Measurements from ENCODE around the gene CYP17A1.

CYP17A1 gene

GRCh38 chr10:102808380-102808779 is 28.8 kb downstream of the CYP17A1 start:
- DNase-seq (ENCODE audit: low read depth) = no peak

DNA sequence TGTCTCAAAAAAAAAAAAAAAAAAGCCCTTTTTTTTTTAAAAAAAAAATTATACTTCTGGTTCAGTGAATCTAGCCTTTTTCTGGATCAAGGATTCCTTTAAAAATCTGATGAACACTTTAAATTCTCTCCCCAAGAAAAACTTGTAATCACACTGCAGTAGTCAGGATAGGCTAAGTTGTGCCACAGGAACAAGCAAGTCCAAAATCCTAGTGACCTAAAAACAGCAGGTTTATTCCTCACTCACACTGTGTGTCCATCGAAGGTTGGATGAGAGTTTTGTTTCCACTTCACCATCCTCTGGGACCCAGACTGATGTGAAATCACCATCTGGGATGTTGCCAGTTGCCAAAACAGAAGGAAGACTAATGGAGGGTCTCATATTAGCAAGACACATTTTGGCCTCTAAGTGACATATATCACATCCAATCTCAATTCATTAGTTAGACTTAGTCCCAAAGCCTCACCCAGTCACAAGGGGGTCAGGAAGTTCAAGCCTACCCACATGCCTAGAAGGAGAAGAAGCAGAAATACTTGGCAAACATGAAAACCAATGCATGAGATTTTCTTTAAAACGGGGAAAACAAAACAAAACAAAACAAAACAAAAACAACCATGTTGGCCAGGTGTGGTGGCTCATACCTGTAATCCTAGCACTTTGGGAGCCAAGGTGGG is 32.7 kb downstream of the CYP17A1 start:
- DNase-seq (ENCODE audit: low read depth) = no peak

DNA sequence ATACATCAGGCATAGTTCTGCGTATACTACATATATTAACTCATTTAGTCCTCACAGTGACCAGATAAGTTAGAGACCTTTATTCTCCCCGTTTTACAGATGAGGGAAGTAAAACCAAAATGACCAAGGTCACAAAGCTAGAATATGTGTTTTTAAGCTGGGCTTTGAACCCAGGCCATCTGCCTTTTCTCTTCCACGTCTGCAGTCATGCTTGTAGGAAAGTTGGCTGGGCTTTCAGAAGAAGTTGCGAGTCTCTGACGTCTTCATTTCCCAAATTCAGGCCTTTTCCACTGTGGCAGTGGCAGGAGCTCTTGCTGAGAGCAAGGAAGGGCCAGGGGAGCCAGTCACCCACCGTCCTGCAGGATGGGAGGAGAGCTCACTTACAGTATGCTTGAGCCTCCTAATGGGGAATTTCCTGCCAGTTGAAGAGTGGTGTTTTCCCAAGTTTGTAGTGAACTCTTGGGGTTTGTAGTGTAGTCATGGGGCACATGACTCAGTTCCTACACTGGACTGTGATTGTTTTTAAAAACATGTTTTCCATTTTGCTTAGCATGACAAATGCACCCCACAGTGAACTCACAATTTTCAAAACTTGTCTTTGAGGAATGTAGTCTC is 34.2 kb downstream of the CYP17A1 start:
- peak; percentile 92 for DNase-seq (ENCODE audit: low read depth)

- no peak for DNase-seq (ENCODE audit: low read depth)
Observed at GRCh38 chr10:102801978-102802377, 35.2 kb downstream of the CYP17A1 start.

DNA sequence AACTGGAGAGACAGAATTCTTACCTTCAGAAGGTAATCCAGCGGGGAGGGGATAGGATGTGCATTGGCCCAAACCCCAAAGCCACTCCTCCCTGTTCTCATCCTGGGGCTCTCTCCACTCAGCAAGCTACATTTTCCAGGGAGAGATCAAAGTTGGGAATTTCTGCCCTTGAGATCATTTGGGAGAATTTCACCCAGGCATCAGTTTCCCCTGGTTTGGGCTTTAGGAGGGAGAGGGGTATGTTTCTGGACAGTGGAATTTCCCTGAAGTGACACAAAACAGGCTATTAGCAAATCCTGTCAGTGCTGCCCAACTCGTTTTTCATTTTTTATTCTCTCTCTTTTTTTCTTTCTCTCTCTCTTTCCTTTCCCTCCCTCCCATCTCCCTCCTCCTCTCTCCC is 35.7 kb downstream of the CYP17A1 start:
- DNase-seq (ENCODE audit: low read depth) = no peak

DNA sequence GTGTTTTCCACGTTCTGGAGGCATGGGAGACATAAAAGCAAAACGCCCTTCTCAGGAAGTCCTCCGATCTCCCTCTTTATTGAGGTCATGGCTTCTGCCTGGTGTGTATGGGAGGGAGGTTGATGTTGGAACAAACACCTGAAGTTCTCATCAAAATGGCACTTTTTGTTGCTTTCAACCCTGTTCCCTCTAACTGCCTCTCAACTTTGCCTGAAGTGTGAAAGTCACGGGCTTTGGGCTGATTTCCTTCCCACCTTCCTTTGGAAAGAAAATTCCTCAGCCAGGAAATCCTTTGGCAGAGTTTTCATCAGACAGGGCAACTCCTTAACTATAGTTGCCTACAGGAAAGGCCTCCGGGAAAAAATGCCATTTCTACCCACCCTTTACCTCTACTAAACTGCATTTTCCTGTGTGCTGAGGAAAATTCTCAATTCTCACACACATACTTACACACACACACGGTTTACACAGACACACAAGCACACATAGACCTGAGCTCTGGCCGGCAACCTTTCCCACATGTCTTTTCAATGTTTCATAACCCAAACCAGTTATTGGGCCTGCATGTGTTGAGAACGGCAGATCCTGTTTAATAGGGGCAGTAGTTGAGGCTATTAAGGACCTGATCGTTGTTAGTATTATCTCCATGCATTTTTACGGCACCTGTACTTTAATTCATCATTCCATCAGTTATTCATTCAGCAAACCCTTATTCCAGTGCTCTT is 36.4 kb downstream of the CYP17A1 start:
- DNase-seq (ENCODE audit: low read depth) = no peak

DNA sequence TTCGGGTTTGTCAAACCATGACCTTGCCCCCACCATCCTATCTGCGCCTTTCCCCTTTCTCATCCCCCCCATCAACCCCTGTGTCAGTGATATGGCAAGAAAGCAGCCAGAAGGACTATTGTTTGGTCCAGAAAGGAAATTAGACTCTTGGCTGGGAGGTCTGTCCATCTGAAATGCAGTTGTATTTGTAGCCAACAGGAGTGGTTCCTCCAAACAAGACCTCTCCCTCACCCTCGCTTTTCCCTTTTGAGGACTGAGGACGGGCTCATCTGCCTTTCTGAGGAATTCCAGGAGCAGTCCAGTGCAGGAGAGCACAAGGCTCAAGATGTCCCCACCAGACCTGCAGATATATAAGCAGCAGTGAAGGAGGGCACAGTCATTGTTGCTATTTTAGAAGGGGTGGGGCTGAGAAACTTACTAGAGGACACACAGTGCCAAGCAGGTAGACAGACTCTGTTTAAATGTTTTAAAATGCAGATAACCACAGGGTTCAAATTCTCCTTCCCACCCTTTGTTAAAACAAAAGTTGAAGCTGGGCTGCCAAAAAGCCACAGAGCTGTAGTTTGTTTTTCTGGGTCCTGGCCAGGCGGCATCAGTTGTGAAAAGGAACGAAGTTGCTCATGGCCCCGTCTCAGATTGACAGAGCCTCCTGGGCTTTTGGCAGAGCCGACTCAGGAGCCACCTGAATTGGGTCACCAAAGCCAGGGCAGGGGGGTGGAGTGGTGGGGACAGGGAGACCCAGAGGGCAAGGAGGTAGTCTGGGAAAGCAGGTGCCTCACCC is 37.3 kb downstream of the CYP17A1 start:
- DNase-seq (ENCODE audit: low read depth) = no peak

GRCh38 chr10:102796407-102797176 is 40.6 kb downstream of the CYP17A1 start:
- DNase-seq (ENCODE audit: low read depth) = no peak

- no peak for DNase-seq (ENCODE audit: low read depth)
Observed at GRCh38 chr10:102795453-102796406, 41.5 kb downstream of the CYP17A1 start.

DNA sequence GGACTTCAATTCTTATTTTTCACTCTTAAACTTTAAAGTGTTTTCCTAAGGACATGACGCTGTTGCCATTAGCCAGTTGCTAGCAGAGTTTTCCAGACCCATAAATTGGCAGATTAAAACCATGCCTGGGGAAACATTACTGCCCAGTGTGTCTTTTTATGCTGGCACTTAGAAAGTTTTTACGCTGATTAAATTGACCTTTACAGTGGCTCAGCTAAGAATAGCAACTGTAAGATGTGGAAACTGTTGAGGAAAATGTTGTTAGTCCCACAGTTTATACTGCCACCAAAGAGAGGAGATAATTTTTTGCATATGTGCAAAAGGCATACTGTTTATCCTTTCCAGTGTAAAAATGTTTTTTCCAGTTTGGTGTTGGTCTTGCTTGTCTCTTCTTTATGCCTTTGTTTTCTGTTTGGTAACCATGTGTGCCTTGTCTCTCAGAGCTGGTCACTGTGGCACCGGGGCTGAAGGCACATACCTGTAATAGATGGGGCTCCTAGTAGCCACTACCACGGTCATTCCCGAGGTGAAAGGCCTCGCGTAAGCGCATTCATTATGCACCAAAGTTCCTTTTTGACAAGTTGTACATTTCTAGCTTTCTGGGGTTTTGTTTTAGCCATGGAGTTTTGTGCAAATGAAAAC is 45.3 kb downstream of the CYP17A1 start:
- DNase-seq (ENCODE audit: low read depth) = no peak

DNA sequence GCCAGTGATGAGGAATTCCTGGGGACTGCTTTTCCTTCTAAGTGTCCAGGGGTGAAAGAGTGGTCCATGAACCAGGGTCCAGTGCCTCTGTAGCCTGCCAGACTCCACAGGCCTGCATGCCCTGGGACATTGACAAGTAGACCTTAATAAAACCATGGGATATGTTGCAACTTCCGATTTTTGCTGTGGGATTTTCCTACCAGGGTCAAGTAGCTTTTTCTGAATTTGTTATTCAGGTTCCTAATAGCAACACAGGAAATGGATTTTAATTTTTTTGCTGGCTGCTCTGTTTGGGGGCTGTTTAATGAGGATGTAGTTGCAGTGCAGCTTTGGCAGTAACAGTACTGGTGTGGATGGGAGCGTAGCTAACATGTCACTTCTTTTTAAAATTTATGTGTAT is 51.4 kb downstream of the CYP17A1 start:
- no peak for DNase-seq (ENCODE audit: low read depth)

GRCh38 chr10:102783568-102783967 is 53.6 kb downstream of the CYP17A1 start:
- no peak for DNase-seq (ENCODE audit: low read depth)

DNA sequence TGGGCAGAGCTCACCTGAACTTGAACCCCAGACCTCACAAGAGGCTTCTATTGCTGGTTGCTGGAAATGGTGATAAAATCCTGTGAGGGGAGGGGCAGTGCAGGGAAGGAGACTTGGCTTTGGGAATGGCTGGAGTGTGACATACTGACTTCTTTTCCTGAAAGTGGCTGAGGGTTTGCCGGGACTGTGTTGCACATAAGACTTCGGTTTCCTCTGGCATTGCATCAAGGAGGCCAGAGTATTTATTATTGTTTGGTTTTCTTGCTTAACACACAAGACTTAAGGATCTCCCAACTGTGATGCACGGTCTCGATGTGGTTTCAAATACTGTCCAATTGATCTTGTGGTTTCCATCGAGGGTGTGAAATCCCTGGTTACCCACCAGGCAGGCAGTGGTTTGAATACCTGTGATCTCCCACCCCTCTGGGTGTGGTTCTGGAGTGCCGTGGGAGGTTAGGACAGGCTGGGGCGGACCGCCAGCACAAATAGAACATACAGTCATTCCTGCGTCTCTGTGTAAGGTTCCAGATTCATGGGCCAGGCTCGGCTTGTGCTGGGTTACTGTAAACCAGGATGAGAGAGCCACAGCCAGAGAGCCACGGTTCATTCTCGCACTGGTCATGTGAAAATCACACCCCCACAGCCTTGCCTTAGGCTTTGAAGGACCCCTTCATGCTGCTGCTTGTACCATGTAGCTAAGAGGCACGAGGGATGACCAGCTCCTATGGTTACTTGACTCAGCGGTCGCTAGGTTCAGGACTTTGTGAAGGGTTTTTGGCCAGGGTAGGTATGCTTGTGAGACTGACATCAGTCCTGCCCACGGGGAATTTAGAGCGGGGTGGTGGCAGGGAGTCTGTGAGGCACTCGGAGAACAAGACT is 54.3 kb downstream of the CYP17A1 start:
- peak; percentile 84 for DNase-seq (ENCODE audit: low read depth)

DNA sequence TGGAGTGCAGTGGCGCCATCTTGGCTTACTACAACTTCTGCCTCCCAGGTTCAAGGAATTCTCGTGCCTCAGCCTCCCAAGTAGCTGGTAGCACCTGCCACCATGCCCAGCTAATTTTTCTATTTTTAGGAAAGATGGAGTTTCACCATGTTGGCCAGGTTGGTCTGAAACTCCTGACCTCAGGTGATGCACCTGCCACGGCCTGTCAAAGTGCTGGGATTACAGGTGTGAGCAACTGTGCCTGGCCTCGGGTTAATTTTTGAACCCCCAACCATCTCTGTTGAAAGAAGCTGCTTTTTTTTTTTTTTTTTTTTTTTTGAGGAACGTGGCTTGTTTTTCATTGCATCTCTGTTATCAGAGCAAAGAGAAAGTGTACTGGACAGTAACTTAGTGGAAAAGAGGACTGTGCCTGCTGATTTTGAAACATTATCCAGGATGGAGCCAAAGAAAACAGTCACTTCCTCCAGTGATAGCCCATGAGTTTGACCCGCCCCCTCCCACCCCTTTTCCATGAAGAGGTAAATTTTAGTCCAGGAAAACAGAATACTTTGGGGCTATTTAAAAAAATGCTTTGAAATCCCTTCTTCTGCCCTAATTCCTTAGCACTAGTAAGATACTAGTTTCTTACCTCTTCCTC is 55.2 kb downstream of the CYP17A1 start:
- no peak for DNase-seq (ENCODE audit: low read depth)

DNA sequence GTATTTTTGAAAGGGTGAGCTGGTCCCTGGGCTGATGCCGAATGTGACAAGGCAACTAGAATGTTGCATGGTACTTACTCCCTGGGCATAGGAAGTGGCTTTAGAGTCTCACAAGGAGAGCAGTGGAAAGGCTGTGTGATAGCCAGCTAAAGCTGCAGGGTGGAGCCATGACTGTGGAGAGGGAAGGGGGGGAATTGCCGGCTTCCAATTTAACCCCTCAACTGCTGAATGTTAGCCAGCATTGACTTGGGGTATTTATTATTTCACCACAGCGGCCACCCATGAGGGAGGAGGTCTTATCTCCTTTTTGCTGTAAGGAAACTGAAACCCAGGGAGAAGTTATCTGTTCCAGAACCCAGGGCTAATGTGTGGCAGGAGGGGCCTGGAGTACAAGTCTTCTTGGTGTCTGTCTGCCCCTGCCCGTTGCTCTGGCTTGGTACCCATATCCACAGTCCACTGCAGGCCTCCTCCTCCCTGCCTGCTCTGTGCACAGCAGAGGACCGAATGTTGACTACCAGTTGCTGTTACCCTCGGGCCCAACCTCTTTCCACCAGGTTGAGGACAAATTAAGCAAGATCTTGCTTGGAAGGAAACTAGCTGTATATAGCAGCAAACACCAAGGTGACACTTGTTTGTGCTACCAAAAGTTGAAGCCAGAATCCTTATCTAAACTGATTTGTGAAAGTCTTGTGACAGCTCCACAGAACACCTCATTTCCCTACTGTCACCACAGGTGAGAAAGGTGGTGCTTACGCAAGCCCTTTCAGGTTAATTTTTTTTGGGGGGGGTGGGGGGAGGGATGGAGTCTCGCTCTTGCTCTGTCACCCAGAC is 55.9 kb downstream of the CYP17A1 start:
- DNase-seq (ENCODE audit: low read depth) = no peak

Data from GM04503 (cell line).